Ovary (tissue), 10 donors: ENCODE measurements around the gene VWA5B2. TPM values are rescaled to one million over a fixed set of nuclear protein-coding genes. Genes with fewer than 3 reads are reported as not detected.

Source experiments
- DNase-seq, 5 donors: peaks; one replicate each; pipeline ENCODE4 v3.0.0-alpha.2; 2019 to 2020
- H3K27ac ChIP-seq, 2 donors: fragments of 200-600 bp; one replicate each; pipeline versions ENCODE4 v1.5.1 to v1.8.0; 2019 to 2022
- H3K27me3 ChIP-seq: fragments of 200-600 bp; one replicate; pipeline ENCODE4 v1.8.0; 2022
- H3K36me3 ChIP-seq: fragments of 200-600 bp; sonication (generic); one replicate; pipeline ENCODE4 v1.5.1; 2019
- H3K4me1 ChIP-seq: one replicate; pipeline ENCODE4 v1.8.1; 2013; ENCODE audit warnings: mild to moderate bottlenecking, moderate library complexity; ENCODE audit not compliant: insufficient read depth
- H3K4me3 ChIP-seq: fragments of 200-600 bp; sonication (generic); one replicate; pipeline ENCODE4 v1.5.1; 2017
- H3K9me3 ChIP-seq, 2 donors: fragments of 200-600 bp in 1 of 2; sonication (generic) in 1 of 2; one replicate each; pipeline versions ENCODE4 v1.5.1 to v1.8.1; 2013 to 2019; ENCODE audit warnings: mild to moderate bottlenecking in 1 of 2, moderate library complexity in 1 of 2
- CTCF ChIP-seq, 3 donors: fragments of 450-650 bp in 2 of 3; fragments of 200-600 bp in 1 of 3; IDR thresholded peaks; one replicate each; pipeline versions ENCODE4 v1.5.1 to v1.8.0; 2016 to 2022; ENCODE audit warnings: antibody characterized with exemption in 3 of 3, mild to moderate bottlenecking in 1 of 3
- EP300 ChIP-seq: sonication (generic); formaldehyde crosslinking; IDR thresholded peaks from one replicate; pipeline ENCODE4 v1.6.1; 2017; ENCODE audit warnings: antibody characterized with exemption
- POLR2A ChIP-seq: fragments of 450-650 bp; IDR thresholded peaks from one replicate; pipeline ENCODE4 v1.6.1; 2017; ENCODE audit warnings: antibody characterized with exemption, mild to moderate bottlenecking, moderate library complexity
- WGBS, 3 donors: extraction: QIAGEN DNeasy Blood & Tissue Kit in 1 of 3; methylation state at CpG; one replicate each; pipeline versions ENCODE4 v1.1.5 to v1.1.7; 2013 to 2017; 5-methylcytosine and 5-hydroxymethylcytosine counted together
- intact Hi-C, 4 donors: fragments of 100-400 bp; cut with DNase I; formaldehyde crosslinking; loops; one replicate each; pipeline versions ENCODE4 v1.11.0 to v1.15.1; 2022 to 2023
- long read RNA-seq, 3 donors: library from polyadenylated mRNA in 2 of 3; unstranded in 2 of 3; transcript quantifications; one replicate each; pipeline ENCODE4 v2.0.0 and lab custom pipeline, GENCODE V29; 2021 to 2026
- polyA plus RNA-seq, 2 donors: library from polyadenylated mRNA; stranded (reverse); fragments of 200-250 nt in 1 of 2; fragments of 350-450 nt in 1 of 2; fragmentation: Illumina TruSeq in 1 of 2; extraction: RNeasy Lipid Tissue Mini Kit (QIAGEN cat#74804) in 1 of 2; gene quantifications; one replicate each; pipeline ENCODE4 v1.2.3, GENCODE V29; 2013 to 2014
- total RNA-seq, 7 donors: library from RNA; depleted of rRNA in 2 of 7; stranded (reverse); fragments of >200 nt in 2 of 7; fragmentation: NEBNext Ultra II Directional in 3 of 7; extraction: Animal tissue kit (Norgen Biotek cat#: 25700) in 3 of 7; gene quantifications; one replicate each; pipeline versions ENCODE4 v1.1.0 to v1.2.4, GENCODE V29; 2016 to 2023
- donor health status: DM: no; HTN: no; CAD: no; lungs with moderate emphysema.
- donor health status: DM: no; HTN: no; CAD: no.
- donor health status: Bipolar disorder and iron deficiency.
- donor health status: DM: yes; HTN: yes; CAD: no.
- donor health status: DM: no; HTN: no; CAD: no.
- donor health status: DM: yes; HTN: yes; CAD: no.

Gene VWA5B2
- total RNA-seq (1 to 10 TPM in 1 of 7 donors, under 1 TPM in 5, not detected in 1; 0.24 to 5.9 (median 0.64) TPM), polyA plus RNA-seq (under 1 TPM; 0.15 to 0.36 TPM)
- long read RNA-seq, donor 1, result 0 reads
- long read RNA-seq, donor 2, partial matches to known transcripts, result 42 of 57 reads
- long read RNA-seq, donor 2, other reads (novel, unspliced or antisense), result 14 of 57 reads
- long read RNA-seq, donor 3, result 0 reads

- intact Hi-C loops, result no loop called here
- WGBS, 3 donors, result 0% methylated on average over 47 to 66 of the region's 66 CpGs
- Histone ChIP-seq H3K4me3 (peak within 1 kb of the TSS; percentile 27), H3K27ac (no peak within 1 kb of the TSS), H3K27me3 (no peaks in the 10 kb centered on the region), H3K4me1 (peaks cover 6% of the 10 kb centered on the region), H3K36me3 (no peaks in the 10 kb centered on the region), H3K9me3 (no peaks in the 10 kb centered on the region)
- peak in 4 of 5 donors; percentile 37 to 66 (median 55) for DNase-seq
- TF ChIP-seq CTCF (IDR thresholded peaks at IDR 0.05), result peak in 1 of 3 donors; percentile 38
- no peak for TF ChIP-seq POLR2A
Observed at GRCh38 chr3:184229394-184230080, at the start of gene VWA5B2. Gene VWA5B2 (plus strand): TSS chr3:184229585. CDS start chr3:184230529, 944 bp downstream.

DNA sequence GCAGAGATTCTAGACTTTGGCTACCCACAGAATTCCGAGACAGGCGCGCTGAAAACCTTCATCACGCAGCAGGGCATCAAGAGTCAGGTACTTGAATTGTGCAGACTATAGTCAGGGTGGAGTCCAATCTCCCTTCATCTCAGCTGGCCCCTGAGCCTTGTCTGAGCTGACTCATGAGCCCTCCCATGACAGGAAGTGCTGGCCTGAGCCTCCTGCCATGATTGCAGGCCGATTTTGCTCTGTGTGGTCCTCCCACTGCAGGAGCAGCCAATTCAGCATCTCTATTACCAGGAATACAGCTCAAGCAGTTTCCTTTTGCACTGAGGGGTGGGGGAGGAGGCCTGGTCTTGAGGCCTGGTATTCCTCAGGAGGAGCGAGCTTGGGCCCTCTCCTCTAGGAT lies 49.2 kb upstream of the VWA5B2 start:
- intact Hi-C loops, result loop anchor here in 1 of 4 donors (10.0 kb wide), 1 partner anchor 145 kb away; no protein-coding TSS in a partner anchor
- H3K4me1 ChIP-seq, result peaks cover 5% of the 10 kb centered on the region
- H3K36me3 ChIP-seq, result no peaks in the 10 kb centered on the region
- no peaks in the 10 kb centered on the region for H3K9me3 ChIP-seq
- H3K27ac ChIP-seq, result no peak overlapping the region
- peak in 1 of 5 donors; percentile 8 for DNase-seq
- no peak overlapping the region for H3K4me3 ChIP-seq
- 87 to 91% (median 88%) methylated on average over 6 of the region's 6 CpGs for WGBS, 3 donors
- TF ChIP-seq POLR2A (no peak), CTCF (IDR thresholded peaks at IDR 0.05) (no peak), EP300 (no peak)
- no peaks in the 10 kb centered on the region for H3K27me3 ChIP-seq

- no peak for DNase-seq
- TF ChIP-seq POLR2A, result no peak
- TF ChIP-seq CTCF (IDR thresholded peaks at IDR 0.05), result no peak
- TF ChIP-seq EP300, result no peak
- 92 to 95% (median 93%) methylated on average over 9 of the region's 9 CpGs for WGBS, 3 donors
- Histone ChIP-seq H3K9me3 (no peaks in the 10 kb centered on the region), H3K4me1 (peaks cover 3% of the 10 kb centered on the region), H3K27me3 (no peaks in the 10 kb centered on the region), H3K36me3 (no peaks in the 10 kb centered on the region), H3K4me3 (no peak overlapping the region), H3K27ac (no peak overlapping the region)
- intact Hi-C loops, result loop anchor here in 1 of 4 donors (10.0 kb wide), 1 partner anchor 143 kb away; no protein-coding TSS in a partner anchor
Observed at GRCh38 chr3:184181596-184181995, 47.8 kb upstream of the VWA5B2 start.

DNA sequence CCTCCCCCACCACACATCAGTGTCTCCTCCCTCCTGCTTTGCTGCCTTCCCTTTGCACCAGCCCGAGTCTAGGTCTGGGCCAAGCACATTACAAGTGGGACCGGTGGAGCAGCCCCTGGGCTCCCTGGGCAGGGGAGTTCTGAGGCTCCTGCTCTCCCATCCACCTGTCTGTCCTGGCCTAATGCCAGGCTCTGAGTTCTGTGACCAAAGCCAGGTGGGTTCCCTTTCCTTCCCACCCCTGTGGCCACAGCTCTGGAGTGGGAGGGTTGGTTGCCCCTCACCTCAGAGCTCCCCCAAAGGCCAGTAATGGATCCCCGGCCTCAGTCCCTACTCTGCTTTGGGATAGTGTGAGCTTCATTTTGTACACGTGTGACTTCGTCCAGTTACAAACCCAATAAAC lies 45.7 kb upstream of the VWA5B2 start:
- no peak for TF ChIP-seq POLR2A
- TF ChIP-seq CTCF (IDR thresholded peaks at IDR 0.05), result no peak
- TF ChIP-seq EP300, result no peak
- no peak for DNase-seq
- Histone ChIP-seq H3K9me3 (no peaks in the 10 kb centered on the region), H3K27me3 (no peaks in the 10 kb centered on the region), H3K4me3 (no peak overlapping the region), H3K36me3 (no peaks in the 10 kb centered on the region), H3K4me1 (peaks cover 4% of the 10 kb centered on the region), H3K27ac (no peak overlapping the region)
- intact Hi-C loops, result loop anchor here in 1 of 4 donors (10.0 kb wide), 1 partner anchor 141 kb away; no protein-coding TSS in a partner anchor
- WGBS, 3 donors, result 63 to 76% (median 71%) methylated on average over 5 of the region's 5 CpGs
